Endothelial cell of umbilical vein (primary cell): ENCODE results near the gene NR1H3. TPM values are rescaled to one million over a fixed set of nuclear protein-coding genes. Genes with fewer than 3 reads are reported as not detected.

ENCODE experiments used
- BruUV-seq: library from RNA; stranded (reverse); fragments of 400-500 nt; replicated peaks from 2 replicates; lab custom pipeline; 2021; lab: Mats Ljungman, UMichigan
- CTCF ChIA-PET: fragments of 300-600, 350-600 bp; sonication (Branson Sonifier 250); formaldehyde crosslinking; loops from one replicate; lab custom pipeline; 2021; ENCODE audit warnings: antibody characterized with exemption, inconsistent platforms; lab: Charles Lee
- POLR2A ChIA-PET: fragments of 300-600, 350-600 bp; sonication (Branson Sonifier 250); formaldehyde crosslinking; loops from one replicate; lab custom pipeline; 2021; ENCODE audit warnings: antibody characterized with exemption, inconsistent platforms; lab: Charles Lee
- DNase-seq: peaks from one replicate; pipeline ENCODE4 v3.0.0-alpha.2; 2011; ENCODE audit warnings: low read depth, low spot score
- FAIRE-seq: peaks from 2 replicates; lab custom pipeline; 2011; peaks lifted over from hg19 to GRCh38; lab: Jason Lieb, UNC
- H2AFZ ChIP-seq: 2 replicates; pipeline ENCODE4 v1.6.0; 2012; ENCODE audit warnings: low read depth, low read length, control low read depth, inconsistent platforms
- H3K27ac ChIP-seq: 2 replicates; pipeline ENCODE4 v1.5.1; 2011; ENCODE audit warnings: low read depth, mild to moderate bottlenecking, control low read depth, low read length, moderate library complexity; ENCODE audit not compliant: insufficient read depth
- H3K27me3 ChIP-seq, 2 experiments: 2 replicates each; pipeline versions ENCODE4 v1.6.0 to v1.6.1; 2011; ENCODE audit warnings: low read length in 2 of 2, mixed read lengths in 1 of 2; ENCODE audit not compliant: control insufficient read depth in 2 of 2, insufficient read depth in 2 of 2
- H3K36me3 ChIP-seq, 2 experiments: 2 replicates in 1 of 2; 3 replicates in 1 of 2; pipeline ENCODE4 v1.5.1; 2011; ENCODE audit warnings: low read length in 2 of 2, mild to moderate bottlenecking in 1 of 2, moderate library complexity in 1 of 2; ENCODE audit not compliant: control insufficient read depth in 2 of 2, insufficient read depth in 2 of 2; ENCODE audit errors: extremely low read depth in 1 of 2
- H3K4me1 ChIP-seq: 3 replicates; pipeline ENCODE4 v1.5.1; 2011; ENCODE audit warnings: mild to moderate bottlenecking, low read length; ENCODE audit not compliant: control insufficient read depth, insufficient read depth; ENCODE audit errors: extremely low read depth
- H3K4me2 ChIP-seq: 2 replicates; pipeline ENCODE4 v1.6.1; 2011; ENCODE audit warnings: low read length, control low read depth, mixed read lengths; ENCODE audit not compliant: insufficient read depth
- H3K4me3 ChIP-seq, 3 experiments: fragments of 200-600 bp in 1 of 3; sonication (generic), shearing (Covaris generic) in 1 of 3; replicated peaks in 1 of 3; 2 replicates each; pipeline ENCODE4 v1.5.1; 2011 to 2016; ENCODE audit warnings: control low read depth in 3 of 3, low read length in 3 of 3, mild to moderate bottlenecking in 2 of 3, inconsistent platforms in 1 of 3, low read depth in 1 of 3, moderate library complexity in 1 of 3; ENCODE audit not compliant: insufficient read depth in 1 of 3
- H3K79me2 ChIP-seq: 2 replicates; pipeline ENCODE4 v1.6.0; 2012; ENCODE audit warnings: low read length, inconsistent platforms; ENCODE audit not compliant: control insufficient read depth, insufficient read depth
- H3K9ac ChIP-seq: replicated peaks from 2 replicates; pipeline ENCODE3; 2011; ENCODE audit warnings: low read length, control low read depth; ENCODE audit not compliant: insufficient read depth; ENCODE audit errors: extremely low read depth
- H3K9me1 ChIP-seq: replicated peaks from 3 replicates; pipeline ENCODE4 v1.6.0; 2011; ENCODE audit warnings: mild to moderate bottlenecking, low read length; ENCODE audit not compliant: control insufficient read depth, insufficient read depth; ENCODE audit errors: extremely low read depth
- H3K9me3 ChIP-seq: replicated peaks from 2 replicates; pipeline ENCODE4 v1.5.1; 2012; ENCODE audit warnings: low read length, inconsistent platforms; ENCODE audit not compliant: control insufficient read depth, insufficient read depth
- H4K20me1 ChIP-seq: replicated peaks from 2 replicates; pipeline ENCODE3; 2011; ENCODE audit warnings: mild to moderate bottlenecking, low read length; ENCODE audit not compliant: control insufficient read depth, insufficient read depth; ENCODE audit errors: extremely low read depth
- CTCF ChIP-seq, 2 donors: IDR thresholded peaks; 1 replicate in 1 of 2; 2 replicates in 1 of 2; pipeline ENCODE4 v1.5.1; 2011; ENCODE audit warnings: low read length in 2 of 2, mild to moderate bottlenecking in 2 of 2, moderate library complexity in 2 of 2, control low read depth in 1 of 2, inconsistent platforms in 1 of 2, low read depth in 1 of 2; ENCODE audit not compliant: insufficient read depth in 1 of 2; ENCODE audit errors: extremely low read depth in 1 of 2
- EZH2 ChIP-seq: IDR thresholded peaks from 2 replicates; pipeline ENCODE4 v1.6.1; 2012; ENCODE audit warnings: borderline replicate concordance, low read depth, mild to moderate bottlenecking, moderate library complexity, low read length, inconsistent platforms; ENCODE audit not compliant: severe bottlenecking
- FOS ChIP-seq: IDR thresholded peaks from 2 replicates; pipeline ENCODE4 v1.6.1; 2011; ENCODE audit warnings: mild to moderate bottlenecking, low read length, moderate library complexity, borderline replicate concordance; ENCODE audit not compliant: insufficient read depth
- GATA2 ChIP-seq: IDR thresholded peaks from 2 replicates; pipeline ENCODE4 v1.7.0; 2011; ENCODE audit warnings: low read depth, mild to moderate bottlenecking, moderate library complexity, mixed read lengths, low read length; ENCODE audit not compliant: insufficient read length, insufficient read depth
- JUN ChIP-seq: IDR thresholded peaks from 2 replicates; pipeline ENCODE4 v1.6.1; 2011; ENCODE audit warnings: borderline replicate concordance, low read depth; ENCODE audit not compliant: insufficient read length, insufficient read depth
- MAX ChIP-seq: IDR thresholded peaks from 2 replicates; pipeline ENCODE4 v1.6.1; 2011; ENCODE audit not compliant: insufficient read depth, insufficient read length
- MYC ChIP-seq: IDR thresholded peaks from one replicate; pipeline ENCODE4 v1.6.1; 2011; ENCODE audit warnings: mild to moderate bottlenecking, low read depth, low read length
- POLR2A ChIP-seq: IDR thresholded peaks from 2 replicates; pipeline ENCODE4 v1.6.1; 2012; ENCODE audit warnings: low read depth, mild to moderate bottlenecking, control low read depth, low read length
- POLR2AphosphoS5 ChIP-seq: IDR thresholded peaks from 2 replicates; pipeline ENCODE4 v1.6.1; 2012; ENCODE audit warnings: low read depth, mild to moderate bottlenecking, control low read depth, low read length, moderate library complexity; ENCODE audit not compliant: insufficient read depth
- dilution Hi-C: fragments of 300-500 bp; cut with MboI; formaldehyde crosslinking; loops from one replicate; pipeline ENCODE4 v1.15.0; 2019; ENCODE audit warnings: low sequenced_read_pairs; ENCODE audit not compliant: extremely low pct_ligation_motif_present
- intact Hi-C: fragments of 100-400 bp; cut with micrococcal nuclease; formaldehyde crosslinking; loops from one replicate; pipeline ENCODE4 v1.10.0; 2022
- polyA plus RNA-seq, 4 experiments: library from polyadenylated mRNA; depleted of rRNA in 3 of 4; stranded (reverse) in 3 of 4; unstranded in 1 of 4; fragments of >200 nt; gene quantifications; 2 replicates each; pipeline versions ENCODE4 v1.2.1 to v1.2.3, GENCODE V29; 2011 to 2012; ENCODE audit warnings: missing spikeins in 1 of 4
- total RNA-seq: library from RNA; stranded (reverse); gene quantifications from 2 replicates; pipeline ENCODE4 v1.2.3, GENCODE V29; 2021

NR1H3 gene
- total and polyA plus RNA-seq, 2 donors (not counting 3 experiments of a cell fraction or from before 2014, with no cell fraction given), result 9.8 to 16.3 TPM

GRCh38 chr11:47253660-47254059 is 4.1 kb upstream of the NR1H3 start:
- no TSS peak for BruUV-seq
- Histone ChIP-seq H3K27ac (no peak overlapping the region), H3K9me3 (no peaks in the 10 kb centered on the region), H3K79me2 (peaks cover 5% of the 10 kb centered on the region), H3K4me1 (peaks cover 33% of the 10 kb centered on the region), H4K20me1 (no peaks in the 10 kb centered on the region), H3K4me3 (no peak overlapping the region), H2AFZ (no peak overlapping the region), H3K9me1 (no peaks in the 10 kb centered on the region), H3K4me2 (no peak overlapping the region), H3K27me3 (no peaks in the 10 kb centered on the region), H3K9ac (no peak overlapping the region), H3K36me3 (no peaks in the 10 kb centered on the region)
- CTCF ChIA-PET, result no interaction called here
- POLR2A ChIA-PET, result no interaction called here
- DNase-seq (no peak), FAIRE-seq (no peak)
- dilution Hi-C loops, result no loop called here
- intact Hi-C loops, result loop anchor here (2.0 kb wide), 1 partner anchor 39 kb away; the partner anchor contains the start of gene DDB2
- TF ChIP-seq MAX (no peak), FOS (no peak), EZH2 (no peak), JUN (no peak), MYC (no peak), POLR2AphosphoS5 (no peak), CTCF (IDR thresholded peaks at IDR 0.05; ENCODE audit: extremely low read depth in 1 of 2, insufficient read depth in 1 of 2, low read depth in 1 of 2, low read length in 2 of 2) (no peak), GATA2 (no peak), POLR2A (no peak)
